Activated naive CD8-positive, alpha-beta T cell treated with anti-CD3 and anti-CD28 coated beads, Interleukin-2, amount 50 U/mL, for 24 hours (primary cell): ENCODE data around the gene USP44.
A peak's percentile ranks its signal among the peaks of the same experiment; 100 is the strongest.
"Not testable (repeated sequence)": the region's sequence is repeated elsewhere in the genome, so short reads cannot be mapped to it uniquely, and the experiment has no call there.

Experiments
- ATAC-seq: fragments of 150-1000 bp; cut with Tn5 transposase; one replicate; pipeline ENCODE4 v1.10.0; 2021
- DNase-seq: peaks from one replicate; pipeline ENCODE4 v3.0.0; 2021
- H3K27ac Mint-ChIP-seq: one replicate; pipeline ENCODE4 v1.8.0; 2021; ENCODE audit warnings: mild to moderate bottlenecking, mixed read lengths
- H3K27me3 Mint-ChIP-seq: one replicate; pipeline ENCODE4 v1.8.0; 2021; ENCODE audit warnings: mixed read lengths
- H3K36me3 Mint-ChIP-seq: one replicate; pipeline ENCODE4 v1.8.0; 2021; ENCODE audit warnings: low read depth, mixed read lengths
- H3K4me1 Mint-ChIP-seq: one replicate; pipeline ENCODE4 v1.8.0; 2021; ENCODE audit warnings: mixed read lengths
- H3K4me3 Mint-ChIP-seq: one replicate; pipeline ENCODE4 v1.8.0; 2021; ENCODE audit warnings: mild to moderate bottlenecking, moderate library complexity, mixed read lengths
- H3K9me3 Mint-ChIP-seq: one replicate; pipeline ENCODE4 v1.8.0; 2021; ENCODE audit warnings: mixed read lengths

The USP44 gene

DNA sequence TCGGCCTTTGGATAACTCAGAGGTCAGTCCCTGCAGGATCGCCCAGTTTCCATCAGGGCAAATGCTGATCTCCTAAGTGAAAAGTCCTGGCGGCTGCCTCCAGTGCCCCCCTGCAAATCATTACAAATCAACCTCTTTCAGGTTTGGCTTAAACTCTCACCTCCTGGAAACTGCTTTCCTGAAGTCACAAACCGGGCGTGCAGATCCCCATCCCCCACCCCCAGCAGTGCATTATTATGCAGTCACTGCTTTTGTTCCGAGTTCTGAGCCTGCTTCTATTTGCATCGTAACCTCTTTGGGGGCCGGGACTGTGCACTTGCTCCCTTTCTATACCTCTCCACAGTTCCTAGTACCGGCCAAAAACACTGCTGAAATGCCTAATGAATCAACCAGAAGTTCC, at the start of gene USP44:
Gene USP44 (minus strand): TSS at position 172 of the 400 bp plus-strand sequence. CDS start 17,220 bp downstream, outside the sequence.
- no peak for ATAC-seq

GRCh38 chr12:95600567-95600966, 49.3 kb upstream of the USP44 start:
- peaks cover 4% of the 10 kb centered on the region for H3K27me3 Mint-ChIP-seq
- no peak overlapping the region for H3K4me3 Mint-ChIP-seq
- H3K9me3 Mint-ChIP-seq = no peaks in the 10 kb centered on the region
- no peaks in the 10 kb centered on the region for H3K4me1 Mint-ChIP-seq
- no peak for ATAC-seq
- no peak overlapping the region for H3K27ac Mint-ChIP-seq
- no peaks in the 10 kb centered on the region for H3K36me3 Mint-ChIP-seq
- no peak for DNase-seq

More for the DNA sequence above, at the start of gene USP44:
- H3K4me1 Mint-ChIP-seq = peaks cover 64% of the 10 kb centered on the region
- peaks cover 8% of the 10 kb centered on the region for H3K9me3 Mint-ChIP-seq
- peak; percentile 32 for DNase-seq
- H3K27me3 Mint-ChIP-seq = no peaks in the 10 kb centered on the region
- peak within 1 kb of the TSS; percentile 84 for H3K4me3 Mint-ChIP-seq
- H3K36me3 Mint-ChIP-seq = peaks cover 9% of the 10 kb centered on the region
- H3K27ac Mint-ChIP-seq = peak within 1 kb of the TSS; percentile 90

DNA sequence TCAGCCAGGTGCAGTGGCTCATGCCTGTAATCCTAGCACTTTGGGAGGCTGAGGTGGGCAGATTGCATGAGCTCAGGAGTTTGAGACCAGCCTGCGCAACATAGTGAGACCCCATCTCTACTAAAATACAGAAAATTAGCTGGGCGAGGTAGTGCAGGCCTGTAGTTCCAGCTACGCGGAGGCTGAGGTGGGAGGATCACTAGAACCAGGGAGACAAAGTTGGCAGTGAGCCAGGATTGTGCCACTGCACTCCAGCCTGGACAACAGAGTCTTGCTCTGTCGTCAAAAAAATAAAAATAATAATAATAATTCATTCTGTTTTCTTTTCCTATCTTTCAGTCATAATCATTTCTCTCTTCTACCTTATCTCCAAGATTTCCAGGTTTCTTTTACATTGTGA, 48.6 kb upstream of the USP44 start:
- DNase-seq (no peak), ATAC-seq (no peak)
- H3K4me1 Mint-ChIP-seq = no peaks in the 10 kb centered on the region
- no peak overlapping the region for H3K27ac Mint-ChIP-seq
- H3K9me3 Mint-ChIP-seq = no peaks in the 10 kb centered on the region
- H3K36me3 Mint-ChIP-seq = no peaks in the 10 kb centered on the region
- peaks cover 4% of the 10 kb centered on the region for H3K27me3 Mint-ChIP-seq
- H3K4me3 Mint-ChIP-seq = no peak overlapping the region

- no peaks in the 10 kb centered on the region for H3K27me3 Mint-ChIP-seq
- ATAC-seq (no peak), DNase-seq (no peak)
- H3K36me3 Mint-ChIP-seq = no peaks in the 10 kb centered on the region
- H3K27ac Mint-ChIP-seq = no peak overlapping the region
- no peaks in the 10 kb centered on the region for H3K4me1 Mint-ChIP-seq
- no peak overlapping the region for H3K4me3 Mint-ChIP-seq
- no peaks in the 10 kb centered on the region for H3K9me3 Mint-ChIP-seq
These were observed 42.9 kb upstream of the USP44 start for GRCh38 chr12:95594136-95594535.

GRCh38 chr12:95593266-95593871, 42.1 kb upstream of the USP44 start:
- ATAC-seq (no peak), DNase-seq (no peak)
- H3K36me3 Mint-ChIP-seq = no peaks in the 10 kb centered on the region
- H3K27me3 Mint-ChIP-seq = no peaks in the 10 kb centered on the region
- no peaks in the 10 kb centered on the region for H3K4me1 Mint-ChIP-seq
- H3K27ac Mint-ChIP-seq = no peak overlapping the region
- H3K4me3 Mint-ChIP-seq = no peak overlapping the region
- H3K9me3 Mint-ChIP-seq = no peaks in the 10 kb centered on the region

- H3K4me3 Mint-ChIP-seq = no peak overlapping the region
- H3K36me3 Mint-ChIP-seq = no peaks in the 10 kb centered on the region
- no peak overlapping the region for H3K27ac Mint-ChIP-seq
- DNase-seq = no peak
- no peaks in the 10 kb centered on the region for H3K4me1 Mint-ChIP-seq
- ATAC-seq = no peak
- H3K9me3 Mint-ChIP-seq = no peaks in the 10 kb centered on the region
- H3K27me3 Mint-ChIP-seq = peaks cover 2% of the 10 kb centered on the region
These were observed 40.5 kb upstream of the USP44 start for GRCh38 chr12:95591731-95592130.

DNA sequence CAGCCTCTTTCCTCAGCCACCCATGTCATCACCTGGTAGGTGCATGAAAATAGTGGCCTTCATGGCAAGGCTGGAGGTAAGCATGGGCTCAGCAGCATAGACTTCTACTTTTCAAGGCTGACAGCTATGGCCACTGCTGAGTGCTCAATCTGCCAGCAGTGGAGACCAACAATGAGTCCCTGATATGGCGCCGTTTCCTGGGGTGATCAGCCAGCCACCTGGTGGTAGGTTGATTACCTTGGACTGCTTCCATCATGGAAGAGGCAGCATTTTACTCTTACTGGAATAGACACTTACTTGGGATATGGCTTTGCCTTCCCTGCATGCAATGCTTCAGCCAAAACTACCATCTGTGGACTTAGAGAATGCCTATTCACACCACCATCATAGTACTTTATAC, 39.5 kb upstream of the USP44 start:
- no peak for DNase-seq
- Mint-ChIP-seq H3K27ac (no peak overlapping the region), H3K36me3 (no peaks in the 10 kb centered on the region), H3K4me1 (no peaks in the 10 kb centered on the region), H3K9me3 (no peaks in the 10 kb centered on the region), H3K27me3 (peaks cover 2% of the 10 kb centered on the region), H3K4me3 (no peak overlapping the region)
- ATAC-seq = no peak

GRCh38 chr12:95583933-95584332, 32.7 kb upstream of the USP44 start:
- no peaks in the 10 kb centered on the region for H3K9me3 Mint-ChIP-seq
- H3K27me3 Mint-ChIP-seq = peaks cover 6% of the 10 kb centered on the region
- no peaks in the 10 kb centered on the region for H3K36me3 Mint-ChIP-seq
- H3K27ac Mint-ChIP-seq = no peak overlapping the region
- ATAC-seq (no peak), DNase-seq (no peak)
- peaks cover 3% of the 10 kb centered on the region for H3K4me1 Mint-ChIP-seq
- no peak overlapping the region for H3K4me3 Mint-ChIP-seq

DNA sequence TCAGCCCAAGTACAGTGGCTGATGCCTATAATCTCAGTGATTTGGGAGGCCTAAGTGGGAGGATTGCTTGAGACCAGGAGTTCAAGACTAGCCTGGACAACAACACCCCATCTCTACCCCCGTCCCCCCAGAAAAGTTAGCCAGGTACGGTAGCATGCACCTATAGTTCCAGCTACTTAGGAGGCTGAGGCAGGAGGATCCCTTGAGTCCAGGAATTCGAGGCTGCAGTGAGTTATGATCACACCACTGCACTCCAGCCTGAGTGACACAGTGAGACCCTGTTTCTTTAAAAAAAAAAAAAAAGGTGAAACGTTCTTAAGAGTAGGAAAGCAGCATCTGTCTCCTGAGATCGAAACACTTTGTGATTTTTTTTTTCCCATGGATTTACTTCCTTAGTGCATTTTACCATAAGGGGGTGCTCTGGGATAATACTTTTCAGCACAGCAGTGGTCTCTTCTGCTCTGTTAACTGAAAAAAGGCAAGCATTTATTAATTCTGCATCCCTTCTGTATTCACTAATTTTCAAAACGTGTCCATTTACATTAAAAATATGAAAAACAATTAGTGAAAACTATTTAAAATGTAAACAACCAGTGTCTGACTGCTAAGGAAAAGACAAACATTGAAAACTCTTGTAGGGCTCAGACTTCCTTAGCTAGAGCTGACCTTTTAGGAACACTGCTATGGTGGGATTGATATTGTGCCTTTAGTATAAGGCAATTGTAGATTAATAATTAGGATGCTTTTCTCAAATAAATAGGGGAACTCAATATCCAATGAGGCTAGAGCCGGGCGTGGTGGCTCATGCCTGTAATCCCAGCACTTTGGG, 31.2 kb upstream of the USP44 start:
- Mint-ChIP-seq H3K27me3 (peaks cover 5% of the 10 kb centered on the region), H3K4me1 (peaks cover 3% of the 10 kb centered on the region), H3K9me3 (no peaks in the 10 kb centered on the region), H3K36me3 (no peaks in the 10 kb centered on the region), H3K4me3 (no peak overlapping the region), H3K27ac (no peak overlapping the region)
- ATAC-seq = no peak
- no peak for DNase-seq

DNA sequence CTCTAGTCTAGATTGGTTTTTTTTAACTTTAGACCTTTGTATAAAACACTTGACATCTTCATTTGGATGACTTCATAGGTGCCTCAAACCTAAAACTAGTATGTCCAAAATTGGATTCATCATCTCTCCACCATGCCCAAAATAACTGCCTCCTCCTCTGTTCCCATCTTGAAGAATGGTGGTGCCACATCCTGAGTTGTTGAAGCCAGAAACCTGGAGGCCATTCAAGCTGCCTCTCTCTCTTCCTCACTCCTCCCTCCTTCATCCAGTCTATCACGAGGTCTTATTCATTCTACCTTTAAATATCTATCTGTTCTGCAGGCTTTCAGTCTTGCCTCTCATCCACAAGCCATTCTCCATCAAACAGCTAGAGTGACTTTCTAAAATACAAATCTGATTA, 26.5 kb upstream of the USP44 start:
- Mint-ChIP-seq H3K27ac (no peak overlapping the region), H3K36me3 (no peaks in the 10 kb centered on the region), H3K9me3 (no peaks in the 10 kb centered on the region), H3K27me3 (peaks cover 5% of the 10 kb centered on the region), H3K4me3 (no peak overlapping the region), H3K4me1 (peaks cover 14% of the 10 kb centered on the region)
- ATAC-seq = no peak
- DNase-seq = no peak

DNA sequence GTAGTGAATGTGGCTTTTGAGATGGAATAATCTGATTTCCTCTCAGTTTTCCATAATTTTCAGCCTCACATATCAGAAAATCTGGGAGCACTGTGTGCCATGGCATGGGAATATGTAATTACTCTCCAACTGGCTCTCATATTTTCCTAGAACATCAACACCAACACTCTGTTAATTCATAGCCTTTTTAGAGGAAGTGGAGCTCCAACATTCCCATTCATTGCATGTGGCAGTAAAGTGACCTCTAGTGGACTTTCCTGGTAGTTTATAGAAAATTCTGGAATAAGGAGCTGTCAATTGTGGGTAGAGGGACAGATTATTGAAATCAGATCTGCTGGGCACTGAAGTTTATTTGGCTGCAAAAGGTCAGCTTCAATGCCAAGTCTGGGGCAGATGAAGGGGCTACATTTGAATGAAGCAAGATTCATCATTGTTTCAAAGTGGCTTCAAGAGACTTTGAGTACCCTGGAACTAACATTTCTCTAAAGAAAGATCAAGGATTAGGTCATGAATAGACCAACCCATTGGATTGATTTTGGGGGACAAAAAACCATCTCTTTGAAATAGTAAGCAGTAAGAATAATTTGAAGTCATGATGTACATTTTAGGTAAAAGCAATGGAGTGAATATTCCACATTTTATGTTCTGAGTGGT, 23.6 kb upstream of the USP44 start:
- no peaks in the 10 kb centered on the region for H3K9me3 Mint-ChIP-seq
- ATAC-seq (no peak), DNase-seq (no peak)
- no peak overlapping the region for H3K4me3 Mint-ChIP-seq
- H3K36me3 Mint-ChIP-seq = no peaks in the 10 kb centered on the region
- peaks cover 5% of the 10 kb centered on the region for H3K27me3 Mint-ChIP-seq
- no peak overlapping the region for H3K27ac Mint-ChIP-seq
- peaks cover 18% of the 10 kb centered on the region for H3K4me1 Mint-ChIP-seq

GRCh38 chr12:95573951-95574576, 22.8 kb upstream of the USP44 start:
- Mint-ChIP-seq H3K36me3 (no peaks in the 10 kb centered on the region), H3K27ac (peak overlapping the region; percentile 43), H3K4me1 (peaks cover 18% of the 10 kb centered on the region), H3K9me3 (no peaks in the 10 kb centered on the region), H3K27me3 (peaks cover 4% of the 10 kb centered on the region), H3K4me3 (no peak overlapping the region)
- ATAC-seq (no peak), DNase-seq (no peak)

- Mint-ChIP-seq H3K4me1 (peaks cover 25% of the 10 kb centered on the region), H3K9me3 (no peaks in the 10 kb centered on the region), H3K4me3 (no peak overlapping the region), H3K27ac (no peak overlapping the region), H3K27me3 (no peaks in the 10 kb centered on the region), H3K36me3 (no peaks in the 10 kb centered on the region)
- ATAC-seq (no peak), DNase-seq (no peak)
These were observed 20.1 kb upstream of the USP44 start for GRCh38 chr12:95571369-95571768.

- H3K4me1 Mint-ChIP-seq = peaks cover 14% of the 10 kb centered on the region
- ATAC-seq, H3K9me3 Mint-ChIP-seq, H3K27me3 Mint-ChIP-seq, H3K4me3 Mint-ChIP-seq, H3K27ac Mint-ChIP-seq, DNase-seq, H3K36me3 Mint-ChIP-seq: not testable (repeated sequence)
These were observed 16.8 kb upstream of the USP44 start for GRCh38 chr12:95568045-95568444.
